SK-N-SH (cell line): ENCODE measurements around the gene MAD1L1.

Experiments used
- ELF1 ChIP-seq: IDR thresholded peaks from 2 replicates; pipeline ENCODE4 v1.4.0; 2012
- GABPA ChIP-seq: IDR thresholded peaks from 2 replicates; pipeline ENCODE4 v1.4.0; 2012; ENCODE audit warnings: low read depth, mild to moderate bottlenecking
- POLR2AphosphoS5 ChIP-seq: IDR thresholded peaks from 2 replicates; pipeline ENCODE4 v1.6.1; 2012; ENCODE audit warnings: low read depth, low read length
- SMC3 ChIP-seq: IDR thresholded peaks from 2 replicates; pipeline ENCODE4 v1.6.1; 2012; ENCODE audit warnings: low read depth, low read length, improper control_type of control experiment
- TAF1 ChIP-seq: IDR thresholded peaks from 2 replicates; pipeline ENCODE4 v1.6.1; 2012; ENCODE audit warnings: low read depth, mild to moderate bottlenecking, low read length, moderate library complexity, borderline replicate concordance
- TCF12 ChIP-seq: IDR thresholded peaks from 2 replicates; pipeline ENCODE4 v1.4.0; 2012
- TF ChIP-seq, protein P1 (sequence below): fragments of 200-600 bp; sonication (generic); IDR thresholded peaks from 2 replicates; pipeline ENCODE4 v1.6.1; 2017; ENCODE audit warnings: antibody characterized with exemption, mild to moderate bottlenecking, moderate library complexity

DNA sequence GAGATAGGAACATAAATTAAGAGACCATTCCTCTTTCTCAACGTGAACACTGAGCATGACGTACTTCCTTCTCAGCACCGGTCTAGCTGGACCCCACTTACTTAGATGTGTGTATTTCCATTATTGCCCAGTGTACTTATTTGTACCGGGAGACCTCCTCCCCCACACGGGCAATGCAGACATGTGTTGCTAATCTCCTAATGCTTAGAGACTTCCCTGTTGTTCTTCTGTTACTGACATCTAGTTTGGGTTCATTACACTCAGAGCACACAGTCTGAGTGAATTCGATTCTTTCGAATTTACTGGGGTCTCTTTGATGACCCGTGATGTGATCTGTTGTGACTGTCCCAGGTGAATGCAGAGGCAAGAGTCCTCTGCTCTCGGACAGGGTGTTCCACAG is 260.0 kb downstream of the MAD1L1 start:
- no peak for TF ChIP-seq TAF1
- no peak for TF ChIP-seq ELF1
- TF ChIP-seq GABPA = no peak
- no peak for TF ChIP-seq POLR2AphosphoS5
- TF ChIP-seq TCF12 = no peak
- TF ChIP-seq SMC3 = no peak
- TF ChIP-seq, protein P1, sequence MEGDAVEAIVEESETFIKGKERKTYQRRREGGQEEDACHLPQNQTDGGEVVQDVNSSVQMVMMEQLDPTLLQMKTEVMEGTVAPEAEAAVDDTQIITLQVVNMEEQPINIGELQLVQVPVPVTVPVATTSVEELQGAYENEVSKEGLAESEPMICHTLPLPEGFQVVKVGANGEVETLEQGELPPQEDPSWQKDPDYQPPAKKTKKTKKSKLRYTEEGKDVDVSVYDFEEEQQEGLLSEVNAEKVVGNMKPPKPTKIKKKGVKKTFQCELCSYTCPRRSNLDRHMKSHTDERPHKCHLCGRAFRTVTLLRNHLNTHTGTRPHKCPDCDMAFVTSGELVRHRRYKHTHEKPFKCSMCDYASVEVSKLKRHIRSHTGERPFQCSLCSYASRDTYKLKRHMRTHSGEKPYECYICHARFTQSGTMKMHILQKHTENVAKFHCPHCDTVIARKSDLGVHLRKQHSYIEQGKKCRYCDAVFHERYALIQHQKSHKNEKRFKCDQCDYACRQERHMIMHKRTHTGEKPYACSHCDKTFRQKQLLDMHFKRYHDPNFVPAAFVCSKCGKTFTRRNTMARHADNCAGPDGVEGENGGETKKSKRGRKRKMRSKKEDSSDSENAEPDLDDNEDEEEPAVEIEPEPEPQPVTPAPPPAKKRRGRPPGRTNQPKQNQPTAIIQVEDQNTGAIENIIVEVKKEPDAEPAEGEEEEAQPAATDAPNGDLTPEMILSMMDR = no peak
